Astrocyte of the spinal cord (primary cell): ENCODE measurements around the gene TJAP1.
A peak's percentile ranks its signal among the peaks of the same experiment; 100 is the strongest.

Source experiments
- DNase-seq: peaks from one replicate; pipeline ENCODE4 v3.0.0; 2011; ENCODE audit warnings: low read depth, low spot score
- H3K4me3 ChIP-seq: 2 replicates; pipeline ENCODE4 v1.5.1; 2011; ENCODE audit warnings: low read depth, mild to moderate bottlenecking, low read length, moderate library complexity
- CTCF ChIP-seq: IDR thresholded peaks from 2 replicates; pipeline ENCODE4 v1.5.1; 2012; ENCODE audit warnings: low read depth, mild to moderate bottlenecking, low read length, inconsistent platforms
- in situ Hi-C: cut with HindIII; loops from 2 replicates; pipeline ENCODE4 v1.10.0; 2017; ENCODE audit warnings: low sequenced_read_pairs

TJAP1 gene

GRCh38 chr6:43477235-43478007, at the start of gene TJAP1:
TJAP1 (plus strand) TSS chr6:43477570; CDS start chr6:43499002, 21,432 bp downstream.
- H3K4me3 ChIP-seq, result peak within 1 kb of the TSS; percentile 76
- in situ Hi-C loops, result no loop called here
- TF ChIP-seq CTCF, result no peak

GRCh38 chr6:43428112-43428570, 49.2 kb upstream of the TJAP1 start:
- TF ChIP-seq CTCF, result no peak
- DNase-seq, result no peak
- H3K4me3 ChIP-seq, result peak overlapping the region; percentile 72
- in situ Hi-C loops, result no loop called here

More at GRCh38 chr6:43477235-43478007, at the start of gene TJAP1:
- DNase-seq, result peak; percentile 90

GRCh38 chr6:43428874-43429273, 48.5 kb upstream of the TJAP1 start:
- DNase-seq, result no peak
- no peak for TF ChIP-seq CTCF
- peak overlapping the region; percentile 72 for H3K4me3 ChIP-seq
- in situ Hi-C loops, result no loop called here

- in situ Hi-C loops, result no loop called here
- no peak for TF ChIP-seq CTCF
- DNase-seq, result no peak
- no peak overlapping the region for H3K4me3 ChIP-seq
Measured at GRCh38 chr6:43432009-43432945, 45.1 kb upstream of the TJAP1 start.

- DNase-seq, result no peak
- no peak overlapping the region for H3K4me3 ChIP-seq
- no peak for TF ChIP-seq CTCF
- in situ Hi-C loops, result no loop called here
Measured at GRCh38 chr6:43433148-43433547, 44.2 kb upstream of the TJAP1 start.

GRCh38 chr6:43434001-43434840, 43.1 kb upstream of the TJAP1 start:
- no peak for DNase-seq
- H3K4me3 ChIP-seq, result no peak overlapping the region
- no peak for TF ChIP-seq CTCF
- in situ Hi-C loops, result no loop called here
